GM12891 (cell line): Measurements from ENCODE around the gene PRKCD.

Source experiments
- POLR2A ChIP-seq: IDR thresholded peaks from 2 replicates; pipeline ENCODE4 v1.6.1; 2011; ENCODE audit warnings: low read depth, low read length, control low read depth
- POLR2AphosphoS5 ChIP-seq: IDR thresholded peaks from 2 replicates; pipeline ENCODE4 v1.6.1; 2011; ENCODE audit warnings: low read depth, low read length, control low read depth
- SPI1 ChIP-seq: IDR thresholded peaks from 2 replicates; pipeline ENCODE4 v1.6.1; 2011; ENCODE audit warnings: low read depth, low read length, control low read depth
- TAF1 ChIP-seq: IDR thresholded peaks from 2 replicates; pipeline ENCODE4 v1.6.1; 2011; ENCODE audit warnings: low read depth, low read length, control low read depth

DNA sequence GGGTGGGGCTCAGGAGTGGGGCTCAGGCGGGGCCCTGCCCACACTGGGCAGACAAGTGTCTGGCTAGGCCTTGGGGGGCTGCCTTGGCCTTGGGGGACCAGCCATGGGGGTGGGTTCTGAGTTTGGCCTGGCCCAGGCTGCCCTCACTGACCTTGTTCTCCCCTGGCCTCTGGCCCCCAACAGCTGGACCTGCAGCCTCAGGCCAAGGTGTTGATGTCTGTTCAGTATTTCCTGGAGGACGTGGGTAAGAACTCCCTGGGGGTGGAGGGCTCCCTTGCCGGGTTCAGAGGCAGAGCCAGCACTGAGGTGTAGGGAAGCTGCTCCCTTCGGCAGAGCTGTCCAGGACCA lies 20.0 kb downstream of the PRKCD start:
- TF ChIP-seq POLR2A: no peak
- TF ChIP-seq POLR2AphosphoS5: no peak
- no peak for TF ChIP-seq SPI1
- no peak for TF ChIP-seq TAF1
